IPS-11a (cell line): ENCODE measurements around the gene HBA1.
"Not testable (repeated sequence)": the region's sequence is repeated elsewhere in the genome, so short reads cannot be mapped to it uniquely, and the experiment has no call there.

Experiments
- H3K4me3 ChIP-seq: one replicate; pipeline ENCODE4 v1.5.1; 2013; ENCODE audit warnings: low read depth, low read length, control low read depth

HBA1 gene

GRCh38 chr16:173928-174769 lies 2.3 kb upstream of the HBA1 start:
- H3K4me3 ChIP-seq: not testable (repeated sequence)

- no peak overlapping the region for H3K4me3 ChIP-seq
Measured at GRCh38 chr16:175011-175949, 1.2 kb upstream of the HBA1 start.

- not testable (repeated sequence) for H3K4me3 ChIP-seq
Measured at GRCh38 chr16:176006-176405, 474 bp upstream of the HBA1 start.

GRCh38 chr16:177394-177822 lies 928 bp downstream of the HBA1 start:
- H3K4me3 ChIP-seq: no peak overlapping the region

- H3K4me3 ChIP-seq: no peak overlapping the region
Measured at GRCh38 chr16:177981-178667, 1.6 kb downstream of the HBA1 start.

- H3K4me3 ChIP-seq: no peak overlapping the region
Measured at GRCh38 chr16:178668-179015, 2.2 kb downstream of the HBA1 start.

GRCh38 chr16:179211-180092 lies 3.0 kb downstream of the HBA1 start:
- no peak overlapping the region for H3K4me3 ChIP-seq

GRCh38 chr16:180101-180675 lies 3.7 kb downstream of the HBA1 start, which contains the start of gene HBQ1:
Gene HBQ1, plus strand, starts transcription at chr16:180459. Its CDS starts 28 bp downstream, at chr16:180487.
- H3K4me3 ChIP-seq: peak within 1 kb of the TSS; percentile 8

- H3K4me3 ChIP-seq: peak overlapping the region; percentile 8
Measured at GRCh38 chr16:180681-181564, 4.4 kb downstream of the HBA1 start.

- H3K4me3 ChIP-seq: no peak overlapping the region
Measured at GRCh38 chr16:181565-182021, 5.1 kb downstream of the HBA1 start.

- H3K4me3 ChIP-seq: no peak overlapping the region
Measured at GRCh38 chr16:183005-183404, 6.5 kb downstream of the HBA1 start.

- H3K4me3 ChIP-seq: no peak overlapping the region
Measured at GRCh38 chr16:185213-185612, 8.7 kb downstream of the HBA1 start.

GRCh38 chr16:185691-186090 lies 9.2 kb downstream of the HBA1 start:
- no peak overlapping the region for H3K4me3 ChIP-seq

- H3K4me3 ChIP-seq: no peak overlapping the region
Measured at GRCh38 chr16:187330-187729, 10.8 kb downstream of the HBA1 start.

GRCh38 chr16:188674-189073 lies 12.2 kb downstream of the HBA1 start:
- H3K4me3 ChIP-seq: no peak overlapping the region

GRCh38 chr16:189604-190186 lies 13.2 kb downstream of the HBA1 start:
- no peak overlapping the region for H3K4me3 ChIP-seq

GRCh38 chr16:191831-192230 lies 15.4 kb downstream of the HBA1 start:
- no peak overlapping the region for H3K4me3 ChIP-seq

GRCh38 chr16:192686-193085 lies 16.2 kb downstream of the HBA1 start:
- H3K4me3 ChIP-seq: no peak overlapping the region
